H1 (cell line): ENCODE data around the gene ALPG. TPM values are rescaled to one million over a fixed set of nuclear protein-coding genes. Genes with fewer than 3 reads are reported as not detected.

Experiments used
- CTCF ChIA-PET: fragments of 300-600 bp; sonication (Branson Sonifier 250); formaldehyde crosslinking; loops from one replicate; lab custom pipeline; 2021; ENCODE audit not compliant: partially characterized antibody; lab: Charles Lee
- POLR2A ChIA-PET: fragments of 300-600 bp; sonication (Branson Sonifier 250); formaldehyde crosslinking; loops from one replicate; lab custom pipeline; 2021; ENCODE audit warnings: inconsistent platforms; ENCODE audit not compliant: partially characterized antibody; lab: Charles Lee
- DNase-seq, 2 experiments: peaks; one replicate each; pipeline versions ENCODE4 v3.0.0 to v3.0.0-alpha.2; 2010 to 2022; ENCODE audit warnings: low spot score in 2 of 2, low read depth in 1 of 2, mixed read lengths in 1 of 2
- FAIRE-seq: peaks from 2 replicates; lab custom pipeline; 2011; peaks lifted over from hg19 to GRCh38; lab: Jason Lieb, UNC
- H2AFZ ChIP-seq: 2 replicates; pipeline ENCODE4 v1.8.1; 2012; ENCODE audit warnings: low read length, inconsistent platforms
- H2AK5ac ChIP-seq: 2 replicates; pipeline ENCODE4 v1.6.1; 2013; ENCODE audit warnings: low read depth, low read length
- H2BK120ac ChIP-seq: replicated peaks from 2 replicates; pipeline ENCODE3; 2013; ENCODE audit warnings: low read depth, low read length, inconsistent platforms
- H2BK12ac ChIP-seq: 2 replicates; pipeline ENCODE4 v1.6.1; 2013; ENCODE audit warnings: low read depth, low read length
- H2BK15ac ChIP-seq: 2 replicates; pipeline ENCODE4 v1.6.1; 2013; ENCODE audit warnings: low read length
- H2BK20ac ChIP-seq: 2 replicates; pipeline ENCODE4 v1.6.1; 2013; ENCODE audit warnings: low read length
- H2BK5ac ChIP-seq: 2 replicates; pipeline ENCODE4 v1.6.1; 2013; ENCODE audit warnings: low read depth, low read length
- H3K14ac ChIP-seq: 2 replicates; pipeline ENCODE4 v1.6.1; 2013; ENCODE audit warnings: inconsistent platforms; ENCODE audit not compliant: insufficient read length
- H3K18ac ChIP-seq: 2 replicates; pipeline ENCODE4 v1.6.1; 2013; ENCODE audit warnings: low read length; ENCODE audit errors: extremely low read depth
- H3K23ac ChIP-seq: 2 replicates; pipeline ENCODE4 v1.6.1; 2013; ENCODE audit warnings: inconsistent platforms; ENCODE audit not compliant: insufficient read length
- H3K23me2 ChIP-seq: 2 replicates; pipeline ENCODE4 v1.6.1; 2013; ENCODE audit warnings: low read depth, low read length
- H3K27ac ChIP-seq: 2 replicates; pipeline ENCODE4 v1.6.1; 2011; ENCODE audit warnings: low read depth, low read length, inconsistent platforms
- H3K27me3 ChIP-seq, 4 experiments: replicated peaks in 1 of 4; 1 replicate in 1 of 4; 2 replicates in 3 of 4; pipeline versions ENCODE4 v1.6.1 to v1.8.1; 2011 to 2013; ENCODE audit warnings: low read length in 3 of 4, mild to moderate bottlenecking in 3 of 4, inconsistent platforms in 2 of 4, mixed read lengths in 2 of 4, moderate library complexity in 1 of 4; ENCODE audit not compliant: control insufficient read depth in 3 of 4, insufficient read depth in 3 of 4; ENCODE audit errors: extremely low read depth in 1 of 4
- H3K36me3 ChIP-seq, 4 experiments: 2 replicates each; pipeline versions ENCODE4 v1.6.1 to v1.8.1; 2011 to 2013; ENCODE audit warnings: mild to moderate bottlenecking in 4 of 4, low read length in 3 of 4, moderate library complexity in 2 of 4, control low read depth in 1 of 4, inconsistent platforms in 1 of 4; ENCODE audit not compliant: insufficient read depth in 4 of 4, control insufficient read depth in 2 of 4
- H3K4ac ChIP-seq: replicated peaks from 2 replicates; pipeline ENCODE3; 2013; ENCODE audit warnings: low read length, low read depth, mixed read lengths, inconsistent platforms; ENCODE audit not compliant: insufficient read length
- H3K4me1 ChIP-seq, 4 experiments: replicated peaks in 1 of 4; 1 replicate in 1 of 4; 2 replicates in 3 of 4; pipeline versions ENCODE4 v1.6.1 to v1.8.1; 2011 to 2013; ENCODE audit warnings: low read length in 3 of 4, inconsistent platforms in 2 of 4, mixed read lengths in 1 of 4; ENCODE audit not compliant: insufficient read depth in 4 of 4, control insufficient read depth in 3 of 4
- H3K4me2 ChIP-seq, 2 experiments: 2 replicates each; pipeline versions ENCODE4 v1.6.1 to v1.8.1; 2011 to 2013; ENCODE audit warnings: low read depth in 2 of 2, low read length in 2 of 2, control low read depth in 1 of 2, inconsistent platforms in 1 of 2, mild to moderate bottlenecking in 1 of 2; ENCODE audit not compliant: insufficient read depth in 1 of 2
- H3K4me3 ChIP-seq, 4 experiments: fragments of 200-600, 300-600 bp in 1 of 4; sonication (generic), shearing (Covaris generic), sonication (Bioruptor Twin) in 1 of 4; 2 replicates each; pipeline versions ENCODE4 v1.5.1 to v1.8.1; 2011 to 2016; ENCODE audit warnings: low read length in 4 of 4, low read depth in 3 of 4, control low read depth in 2 of 4, inconsistent platforms in 2 of 4, mild to moderate bottlenecking in 2 of 4, mixed read lengths in 1 of 4, moderate library complexity in 1 of 4; ENCODE audit not compliant: insufficient read depth in 2 of 4; ENCODE audit errors: extremely low read depth in 1 of 4
- H3K56ac ChIP-seq: replicated peaks from 2 replicates; pipeline ENCODE3; 2013; ENCODE audit warnings: low read depth, mild to moderate bottlenecking, mixed read lengths, low read length, inconsistent platforms; ENCODE audit not compliant: insufficient read length
- H3K79me1 ChIP-seq: 2 replicates; pipeline ENCODE4 v1.6.1; 2013; ENCODE audit warnings: low read depth, low read length, control low read depth
- H3K79me2 ChIP-seq, 2 experiments: 2 replicates each; pipeline versions ENCODE4 v1.6.1 to v1.8.1; 2012 to 2013; ENCODE audit warnings: low read length in 2 of 2, mild to moderate bottlenecking in 2 of 2, inconsistent platforms in 1 of 2; ENCODE audit not compliant: insufficient read depth in 2 of 2, control insufficient read depth in 1 of 2
- H3K9ac ChIP-seq, 4 experiments: replicated peaks in 1 of 4; 1 replicate in 1 of 4; 2 replicates in 3 of 4; pipeline versions ENCODE4 v1.6.1 to v1.8.1; 2011 to 2013; ENCODE audit warnings: low read depth in 3 of 4, low read length in 3 of 4, control low read depth in 2 of 4, mild to moderate bottlenecking in 2 of 4, moderate library complexity in 2 of 4, inconsistent platforms in 1 of 4; ENCODE audit errors: extremely low read depth in 1 of 4
- H3K9me3 ChIP-seq, 2 experiments: 2 replicates each; pipeline versions ENCODE4 v1.6.1 to v1.8.1; 2012 to 2013; ENCODE audit warnings: mild to moderate bottlenecking in 2 of 2, moderate library complexity in 2 of 2, control low read depth in 1 of 2, inconsistent platforms in 1 of 2, low read depth in 1 of 2, low read length in 1 of 2, mixed read lengths in 1 of 2; ENCODE audit not compliant: insufficient read depth in 2 of 2
- H4K20me1 ChIP-seq, 2 experiments: replicated peaks in 1 of 2; 2 replicates each; pipeline versions ENCODE3 to v1.8.1; 2011 to 2013; ENCODE audit warnings: inconsistent platforms in 2 of 2, low read length in 2 of 2, mild to moderate bottlenecking in 1 of 2; ENCODE audit not compliant: insufficient read depth in 2 of 2, control insufficient read depth in 1 of 2
- H4K5ac ChIP-seq: 2 replicates; pipeline ENCODE4 v1.6.1; 2013; ENCODE audit warnings: low read length, low read depth, mixed read lengths, inconsistent platforms; ENCODE audit not compliant: insufficient read length
- H4K8ac ChIP-seq: 2 replicates; pipeline ENCODE4 v1.8.0; 2013; ENCODE audit warnings: mild to moderate bottlenecking, moderate library complexity, low read length, inconsistent platforms; ENCODE audit not compliant: insufficient read depth; ENCODE audit errors: extremely low read depth
- H4K91ac ChIP-seq: replicated peaks from 2 replicates; pipeline ENCODE3; 2013; ENCODE audit warnings: low read length, mixed read lengths, inconsistent platforms; ENCODE audit not compliant: insufficient read length
- ASH2L ChIP-seq: fragments of 200-600, 300-600 bp; sonication (generic); IDR thresholded peaks from one replicate; pipeline ENCODE4 v1.7.1; 2017; ENCODE audit warnings: low read length
- BCL11A ChIP-seq, 2 experiments: IDR thresholded peaks; one replicate each; pipeline ENCODE4 v1.6.1; 2011; ENCODE audit warnings: low read depth in 2 of 2, low read length in 2 of 2, mild to moderate bottlenecking in 2 of 2
- CEBPB ChIP-seq: IDR thresholded peaks from 2 replicates; pipeline ENCODE4 v1.6.1; 2012; ENCODE audit warnings: low read depth, low read length
- EP300 ChIP-seq, 2 experiments: IDR thresholded peaks; 1 replicate in 1 of 2; 2 replicates in 1 of 2; pipeline ENCODE4 v1.6.1; 2011 to 2012; ENCODE audit warnings: low read depth in 2 of 2, low read length in 2 of 2, mild to moderate bottlenecking in 2 of 2, borderline replicate concordance in 1 of 2, inconsistent platforms in 1 of 2, moderate library complexity in 1 of 2
- EZH2 ChIP-seq: fragments of 200-600 bp; sonication (generic); IDR thresholded peaks from 2 replicates; pipeline ENCODE4 v1.7.1; 2012; ENCODE audit warnings: low read depth, mild to moderate bottlenecking, moderate library complexity, low read length, inconsistent platforms; ENCODE audit not compliant: severe bottlenecking
- RNF2 ChIP-seq: fragments of 200-900, 300-1000 bp; sonication (generic); IDR thresholded peaks from 2 replicates; pipeline ENCODE4 v1.7.1; 2016; ENCODE audit warnings: borderline replicate concordance, low read depth, mild to moderate bottlenecking, antibody characterized with exemption, low read length; ENCODE audit not compliant: poor library complexity, severe bottlenecking; ENCODE audit errors: missing control alignments
- RXRA ChIP-seq: IDR thresholded peaks from 2 replicates; pipeline ENCODE4 v1.6.1; 2011; ENCODE audit warnings: low read depth, mild to moderate bottlenecking, low read length, moderate library complexity; ENCODE audit not compliant: insufficient read depth
- SIN3A ChIP-seq, 2 experiments: IDR thresholded peaks in 1 of 2; conservative IDR thresholded peaks in 1 of 2; 2 replicates each; pipeline ENCODE4 v1.6.1; 2011 to 2012; ENCODE audit warnings: low read length in 2 of 2, improper control_type of control experiment in 1 of 2, low read depth in 1 of 2, mild to moderate bottlenecking in 1 of 2
- SP1 ChIP-seq: IDR thresholded peaks from 2 replicates; pipeline ENCODE4 v1.6.1; 2011; ENCODE audit warnings: low read depth, low read length
- TEAD4 ChIP-seq: IDR thresholded peaks from 2 replicates; pipeline ENCODE4 v1.6.1; 2012; ENCODE audit warnings: low read depth, low read length, inconsistent platforms, mixed read lengths
- YY1 ChIP-seq: IDR thresholded peaks from 2 replicates; pipeline ENCODE4 v1.6.1; 2011; ENCODE audit warnings: low read depth, mild to moderate bottlenecking, low read length
- WGBS, 2 experiments: shearing (Covaris generic) in 1 of 2; methylation state at CpG; one replicate each; pipeline versions ENCODE4 v1.1.6 to v1.1.7; 2013 to 2015; ENCODE audit warnings: low lambda C conversion rate in 2 of 2, mixed read lengths in 2 of 2, inconsistent platforms in 1 of 2, low coverage in 1 of 2, missing lambda C conversion rate in 1 of 2; ENCODE audit not compliant: insufficient replicate concordance in 2 of 2, insufficient coverage in 1 of 2, insufficient read length in 1 of 2; ENCODE audit errors: extremely low coverage in 1 of 2, missing lambda C conversion rate in 1 of 2; 5-methylcytosine and 5-hydroxymethylcytosine counted together
- polyA plus RNA-seq, 7 experiments: library from polyadenylated mRNA; depleted of rRNA in 3 of 7; stranded (reverse) in 5 of 7; unstranded in 2 of 7; fragments of >200 nt in 5 of 7; fragments of 200-250 nt in 2 of 7; gene quantifications; 1 replicate in 5 of 7; 2 replicates in 1 of 7; 4 replicates in 1 of 7; pipeline versions ENCODE4 v1.2.1 to v1.2.3, GENCODE V29; 2011 to 2013; ENCODE audit warnings: missing spikeins in 2 of 7, mixed read lengths in 2 of 7
- total RNA-seq: library from RNA; stranded (reverse); fragmentation: NEBNext Ultra II Directional; extraction: Animal tissue kit (Norgen Biotek cat#: 25700); gene quantifications from 2 replicates; pipeline ENCODE4 v1.2.1, GENCODE V29; 2021
- TF ChIP-seq, protein P1 (sequence below): IDR thresholded peaks from 2 replicates; pipeline ENCODE4 v1.6.1; 2012; ENCODE audit warnings: inconsistent platforms

Gene ALPG
- total and polyA plus RNA-seq, 2 of the 8 experiments (the other 6 are each of a cell fraction or from before 2014, with no cell fraction given) = 0.56 to 2.1 TPM

DNA sequence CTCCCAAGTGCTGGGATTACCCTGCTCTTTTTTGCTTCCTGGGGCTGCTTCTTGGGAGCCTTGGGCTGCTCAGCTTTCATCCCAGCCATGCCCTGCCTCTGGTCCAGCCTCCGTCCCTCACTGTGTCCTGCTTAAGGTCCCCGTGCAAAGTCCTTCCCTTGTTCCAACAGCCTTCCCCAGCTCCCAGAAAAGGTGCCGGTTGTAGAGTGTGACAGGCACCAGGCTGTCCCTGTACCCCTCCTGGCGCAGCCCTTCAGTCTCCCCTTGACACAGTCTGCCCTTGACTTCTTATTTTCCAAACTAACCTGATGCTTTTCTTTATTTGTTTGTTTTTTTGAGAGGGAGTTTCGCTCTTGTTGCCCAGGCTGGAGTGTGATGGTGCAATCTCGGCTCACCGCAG is 29.2 kb downstream of the ALPG start:
- H2AFZ ChIP-seq = no peak overlapping the region
- no peak overlapping the region for H3K56ac ChIP-seq
- no peaks in the 10 kb centered on the region for H4K20me1 ChIP-seq
- peaks cover 0 to 2% (median 0%) of the 10 kb centered on the region in 4 experiments; a peak in 2 of 7 replicates for H3K27me3 ChIP-seq
- H3K79me2 ChIP-seq = no peaks in the 10 kb centered on the region
- H2BK120ac ChIP-seq = no peak overlapping the region
- H2AK5ac ChIP-seq = no peak overlapping the region
- no peak overlapping the region for H3K4me2 ChIP-seq
- no peak overlapping the region for H3K23ac ChIP-seq
- H2BK15ac ChIP-seq = no peak overlapping the region
- POLR2A ChIA-PET = interaction anchor here (0.6 to 1.8 kb wide), 6 partner anchors 14 to 558 kb away, joined by 3 to 11 read pairs (median 4); no protein-coding TSS in a partner anchor
- peaks cover 0 to 13% (median 9%) of the 10 kb centered on the region in 4 experiments; a peak in 6 of 7 replicates for H3K4me1 ChIP-seq
- H3K9ac ChIP-seq = no peak overlapping the region
- no peaks in the 10 kb centered on the region for H3K9me3 ChIP-seq
- no peak overlapping the region for H4K91ac ChIP-seq
- no peak overlapping the region for H3K27ac ChIP-seq
- H3K4ac ChIP-seq = no peak overlapping the region
- TF ChIP-seq EP300 (IDR thresholded peaks at IDR 0.05; ENCODE audit: borderline replicate concordance in 1 of 2, low read depth in 2 of 2, low read length in 2 of 2) (no peak), TEAD4 (no peak), CEBPB (no peak), RXRA (no peak), RNF2 (no peak), SIN3A (conservative IDR thresholded peaks at IDR 0.05 in 1 of 2, IDR thresholded peaks at IDR 0.05 in 1 of 2; ENCODE audit: low read depth in 1 of 2, low read length in 2 of 2) (no peak), BCL11A (IDR thresholded peaks at IDR 0.05; ENCODE audit: low read depth in 2 of 2, low read length in 2 of 2) (no peak), ASH2L (no peak), SP1 (no peak), EZH2 (no peak), YY1 (no peak)
- TF ChIP-seq, protein P1, sequence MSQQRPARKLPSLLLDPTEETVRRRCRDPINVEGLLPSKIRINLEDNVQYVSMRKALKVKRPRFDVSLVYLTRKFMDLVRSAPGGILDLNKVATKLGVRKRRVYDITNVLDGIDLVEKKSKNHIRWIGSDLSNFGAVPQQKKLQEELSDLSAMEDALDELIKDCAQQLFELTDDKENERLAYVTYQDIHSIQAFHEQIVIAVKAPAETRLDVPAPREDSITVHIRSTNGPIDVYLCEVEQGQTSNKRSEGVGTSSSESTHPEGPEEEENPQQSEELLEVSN = no peak
- TF ChIP-seq, all 59 proteins: peak for 0
- Histone ChIP-seq H3K79me1 (no peaks in the 10 kb centered on the region), H4K5ac (no peak overlapping the region), H2BK20ac (no peak overlapping the region), H3K4me3 (no peak overlapping the region), H3K36me3 (no peaks in the 10 kb centered on the region), H4K8ac (no peak overlapping the region), H2BK12ac (no peak overlapping the region), H3K23me2 (no peaks in the 10 kb centered on the region), H3K18ac (no peak overlapping the region), H2BK5ac (no peak overlapping the region), H3K14ac (no peak overlapping the region)
- WGBS, 2 experiments = 87% methylated on average over 7 of the region's 7 CpGs; no CpG with 5 or more reads in 1 of the 2 experiments
- DNase-seq = no peak
- FAIRE-seq = no peak
- CTCF ChIA-PET = interaction anchor here (0.6 to 6.8 kb wide), 24 partner anchors 9 to 339 kb away, joined by 3 to 82 read pairs (median 6); partner anchors contain the start of genes ALPG and PRSS56
